H1 (cell line): ENCODE data around the gene RPTOR.

Source experiments
- CEBPB ChIP-seq: IDR thresholded peaks from 2 replicates; pipeline ENCODE4 v1.6.1; 2012; ENCODE audit warnings: low read depth, low read length
- EP300 ChIP-seq, 2 experiments: IDR thresholded peaks; 1 replicate in 1 of 2; 2 replicates in 1 of 2; pipeline ENCODE4 v1.6.1; 2011 to 2012; ENCODE audit warnings: low read depth in 2 of 2, low read length in 2 of 2, mild to moderate bottlenecking in 2 of 2, borderline replicate concordance in 1 of 2, inconsistent platforms in 1 of 2, moderate library complexity in 1 of 2
- EZH2 ChIP-seq: fragments of 200-600 bp; sonication (generic); IDR thresholded peaks from 2 replicates; pipeline ENCODE4 v1.7.1; 2012; ENCODE audit warnings: low read depth, mild to moderate bottlenecking, moderate library complexity, low read length, inconsistent platforms; ENCODE audit not compliant: severe bottlenecking
- JUN ChIP-seq: IDR thresholded peaks from 2 replicates; pipeline ENCODE4 v1.6.1; 2011; ENCODE audit warnings: low read depth, mild to moderate bottlenecking, improper control_type of control experiment, low read length
- KDM1A ChIP-seq: fragments of 200-600, 300-600 bp; sonication (generic); IDR thresholded peaks from 2 replicates; pipeline ENCODE4 v1.7.1; 2016; ENCODE audit warnings: mild to moderate bottlenecking, low read length, borderline replicate concordance
- POLR2A ChIP-seq, 2 experiments: IDR thresholded peaks; 1 replicate in 1 of 2; 2 replicates in 1 of 2; pipeline ENCODE4 v1.6.1; 2011; ENCODE audit warnings: low read depth in 2 of 2, low read length in 2 of 2, mild to moderate bottlenecking in 2 of 2; ENCODE audit errors: control extremely low read depth in 1 of 2
- RAD21 ChIP-seq, 2 experiments: IDR thresholded peaks in 1 of 2; conservative IDR thresholded peaks in 1 of 2; 2 replicates each; pipeline ENCODE4 v1.6.1; 2011; ENCODE audit warnings: low read depth in 2 of 2, low read length in 2 of 2, improper control_type of control experiment in 1 of 2, inconsistent platforms in 1 of 2, mild to moderate bottlenecking in 1 of 2, moderate library complexity in 1 of 2
- SAP30 ChIP-seq: fragments of 300-600 bp; sonication (generic); IDR thresholded peaks from 2 replicates; pipeline ENCODE4 v1.7.1; 2012; ENCODE audit warnings: low read length, moderate library complexity, mild to moderate bottlenecking, inconsistent platforms; ENCODE audit not compliant: insufficient read depth, insufficient replicate concordance
- TAF1 ChIP-seq: IDR thresholded peaks from 2 replicates; pipeline ENCODE4 v1.6.1; 2011; ENCODE audit warnings: mild to moderate bottlenecking, low read depth, low read length
- TCF12 ChIP-seq: IDR thresholded peaks from 2 replicates; pipeline ENCODE4 v1.6.1; 2011; ENCODE audit warnings: low read depth, mild to moderate bottlenecking, low read length
- YY1 ChIP-seq: IDR thresholded peaks from 2 replicates; pipeline ENCODE4 v1.6.1; 2011; ENCODE audit warnings: low read depth, mild to moderate bottlenecking, low read length
- TF ChIP-seq, protein P1 (sequence below), 3 experiments: IDR thresholded peaks; 1 replicate in 2 of 3; 2 replicates in 1 of 3; pipeline versions ENCODE4 v1.5.1 to v1.6.1; 2011; ENCODE audit warnings: low read length in 3 of 3, mild to moderate bottlenecking in 3 of 3, inconsistent platforms in 2 of 3, low read depth in 1 of 3, moderate library complexity in 1 of 3; ENCODE audit not compliant: insufficient read depth in 1 of 3; ENCODE audit errors: control extremely low read depth in 1 of 3
- TF ChIP-seq, protein P2 (sequence below): fragments of 300-600 bp; sonication (generic); IDR thresholded peaks from 2 replicates; pipeline ENCODE4 v1.7.1; 2012; ENCODE audit warnings: low read length, moderate library complexity, mild to moderate bottlenecking, inconsistent platforms; ENCODE audit not compliant: insufficient replicate concordance

DNA sequence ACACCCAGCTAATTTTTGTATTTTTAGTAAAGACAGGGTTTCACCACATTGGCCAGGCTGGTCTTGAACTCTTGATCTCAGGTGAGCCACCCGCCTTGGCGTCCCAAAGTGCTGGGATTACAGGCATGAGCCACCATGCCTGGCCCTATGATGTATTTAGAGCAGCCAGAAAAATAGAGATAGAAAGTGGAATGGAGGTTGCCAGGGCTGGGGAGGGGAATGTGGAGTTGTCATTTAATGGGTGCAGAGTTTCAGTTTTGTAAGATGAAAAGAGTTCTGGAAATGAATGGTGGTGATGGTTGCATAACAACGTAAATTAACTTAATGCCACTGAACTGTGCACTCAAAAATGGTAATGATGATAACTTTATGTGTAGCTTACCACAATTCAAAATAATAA is 36.7 kb upstream of the RPTOR start:
- TF ChIP-seq, protein P1, sequence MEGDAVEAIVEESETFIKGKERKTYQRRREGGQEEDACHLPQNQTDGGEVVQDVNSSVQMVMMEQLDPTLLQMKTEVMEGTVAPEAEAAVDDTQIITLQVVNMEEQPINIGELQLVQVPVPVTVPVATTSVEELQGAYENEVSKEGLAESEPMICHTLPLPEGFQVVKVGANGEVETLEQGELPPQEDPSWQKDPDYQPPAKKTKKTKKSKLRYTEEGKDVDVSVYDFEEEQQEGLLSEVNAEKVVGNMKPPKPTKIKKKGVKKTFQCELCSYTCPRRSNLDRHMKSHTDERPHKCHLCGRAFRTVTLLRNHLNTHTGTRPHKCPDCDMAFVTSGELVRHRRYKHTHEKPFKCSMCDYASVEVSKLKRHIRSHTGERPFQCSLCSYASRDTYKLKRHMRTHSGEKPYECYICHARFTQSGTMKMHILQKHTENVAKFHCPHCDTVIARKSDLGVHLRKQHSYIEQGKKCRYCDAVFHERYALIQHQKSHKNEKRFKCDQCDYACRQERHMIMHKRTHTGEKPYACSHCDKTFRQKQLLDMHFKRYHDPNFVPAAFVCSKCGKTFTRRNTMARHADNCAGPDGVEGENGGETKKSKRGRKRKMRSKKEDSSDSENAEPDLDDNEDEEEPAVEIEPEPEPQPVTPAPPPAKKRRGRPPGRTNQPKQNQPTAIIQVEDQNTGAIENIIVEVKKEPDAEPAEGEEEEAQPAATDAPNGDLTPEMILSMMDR (IDR thresholded peaks at IDR 0.05; ENCODE audit: control extremely low read depth in 1 of 3, insufficient read depth in 1 of 3, low read depth in 1 of 3, low read length in 3 of 3): no peak
- TF ChIP-seq POLR2A (IDR thresholded peaks at IDR 0.05; ENCODE audit: control extremely low read depth in 1 of 2, low read depth in 2 of 2, low read length in 2 of 2) (no peak), SAP30 (no peak), EZH2 (no peak), YY1 (no peak), KDM1A (no peak), TCF12 (no peak), EP300 (IDR thresholded peaks at IDR 0.05; ENCODE audit: borderline replicate concordance in 1 of 2, low read depth in 2 of 2, low read length in 2 of 2) (no peak), JUN (no peak), RAD21 (IDR thresholded peaks at IDR 0.05 in 1 of 2, conservative IDR thresholded peaks at IDR 0.05 in 1 of 2; ENCODE audit: low read depth in 2 of 2, low read length in 2 of 2) (no peak), CEBPB (no peak), TAF1 (no peak)
- TF ChIP-seq, protein P2, sequence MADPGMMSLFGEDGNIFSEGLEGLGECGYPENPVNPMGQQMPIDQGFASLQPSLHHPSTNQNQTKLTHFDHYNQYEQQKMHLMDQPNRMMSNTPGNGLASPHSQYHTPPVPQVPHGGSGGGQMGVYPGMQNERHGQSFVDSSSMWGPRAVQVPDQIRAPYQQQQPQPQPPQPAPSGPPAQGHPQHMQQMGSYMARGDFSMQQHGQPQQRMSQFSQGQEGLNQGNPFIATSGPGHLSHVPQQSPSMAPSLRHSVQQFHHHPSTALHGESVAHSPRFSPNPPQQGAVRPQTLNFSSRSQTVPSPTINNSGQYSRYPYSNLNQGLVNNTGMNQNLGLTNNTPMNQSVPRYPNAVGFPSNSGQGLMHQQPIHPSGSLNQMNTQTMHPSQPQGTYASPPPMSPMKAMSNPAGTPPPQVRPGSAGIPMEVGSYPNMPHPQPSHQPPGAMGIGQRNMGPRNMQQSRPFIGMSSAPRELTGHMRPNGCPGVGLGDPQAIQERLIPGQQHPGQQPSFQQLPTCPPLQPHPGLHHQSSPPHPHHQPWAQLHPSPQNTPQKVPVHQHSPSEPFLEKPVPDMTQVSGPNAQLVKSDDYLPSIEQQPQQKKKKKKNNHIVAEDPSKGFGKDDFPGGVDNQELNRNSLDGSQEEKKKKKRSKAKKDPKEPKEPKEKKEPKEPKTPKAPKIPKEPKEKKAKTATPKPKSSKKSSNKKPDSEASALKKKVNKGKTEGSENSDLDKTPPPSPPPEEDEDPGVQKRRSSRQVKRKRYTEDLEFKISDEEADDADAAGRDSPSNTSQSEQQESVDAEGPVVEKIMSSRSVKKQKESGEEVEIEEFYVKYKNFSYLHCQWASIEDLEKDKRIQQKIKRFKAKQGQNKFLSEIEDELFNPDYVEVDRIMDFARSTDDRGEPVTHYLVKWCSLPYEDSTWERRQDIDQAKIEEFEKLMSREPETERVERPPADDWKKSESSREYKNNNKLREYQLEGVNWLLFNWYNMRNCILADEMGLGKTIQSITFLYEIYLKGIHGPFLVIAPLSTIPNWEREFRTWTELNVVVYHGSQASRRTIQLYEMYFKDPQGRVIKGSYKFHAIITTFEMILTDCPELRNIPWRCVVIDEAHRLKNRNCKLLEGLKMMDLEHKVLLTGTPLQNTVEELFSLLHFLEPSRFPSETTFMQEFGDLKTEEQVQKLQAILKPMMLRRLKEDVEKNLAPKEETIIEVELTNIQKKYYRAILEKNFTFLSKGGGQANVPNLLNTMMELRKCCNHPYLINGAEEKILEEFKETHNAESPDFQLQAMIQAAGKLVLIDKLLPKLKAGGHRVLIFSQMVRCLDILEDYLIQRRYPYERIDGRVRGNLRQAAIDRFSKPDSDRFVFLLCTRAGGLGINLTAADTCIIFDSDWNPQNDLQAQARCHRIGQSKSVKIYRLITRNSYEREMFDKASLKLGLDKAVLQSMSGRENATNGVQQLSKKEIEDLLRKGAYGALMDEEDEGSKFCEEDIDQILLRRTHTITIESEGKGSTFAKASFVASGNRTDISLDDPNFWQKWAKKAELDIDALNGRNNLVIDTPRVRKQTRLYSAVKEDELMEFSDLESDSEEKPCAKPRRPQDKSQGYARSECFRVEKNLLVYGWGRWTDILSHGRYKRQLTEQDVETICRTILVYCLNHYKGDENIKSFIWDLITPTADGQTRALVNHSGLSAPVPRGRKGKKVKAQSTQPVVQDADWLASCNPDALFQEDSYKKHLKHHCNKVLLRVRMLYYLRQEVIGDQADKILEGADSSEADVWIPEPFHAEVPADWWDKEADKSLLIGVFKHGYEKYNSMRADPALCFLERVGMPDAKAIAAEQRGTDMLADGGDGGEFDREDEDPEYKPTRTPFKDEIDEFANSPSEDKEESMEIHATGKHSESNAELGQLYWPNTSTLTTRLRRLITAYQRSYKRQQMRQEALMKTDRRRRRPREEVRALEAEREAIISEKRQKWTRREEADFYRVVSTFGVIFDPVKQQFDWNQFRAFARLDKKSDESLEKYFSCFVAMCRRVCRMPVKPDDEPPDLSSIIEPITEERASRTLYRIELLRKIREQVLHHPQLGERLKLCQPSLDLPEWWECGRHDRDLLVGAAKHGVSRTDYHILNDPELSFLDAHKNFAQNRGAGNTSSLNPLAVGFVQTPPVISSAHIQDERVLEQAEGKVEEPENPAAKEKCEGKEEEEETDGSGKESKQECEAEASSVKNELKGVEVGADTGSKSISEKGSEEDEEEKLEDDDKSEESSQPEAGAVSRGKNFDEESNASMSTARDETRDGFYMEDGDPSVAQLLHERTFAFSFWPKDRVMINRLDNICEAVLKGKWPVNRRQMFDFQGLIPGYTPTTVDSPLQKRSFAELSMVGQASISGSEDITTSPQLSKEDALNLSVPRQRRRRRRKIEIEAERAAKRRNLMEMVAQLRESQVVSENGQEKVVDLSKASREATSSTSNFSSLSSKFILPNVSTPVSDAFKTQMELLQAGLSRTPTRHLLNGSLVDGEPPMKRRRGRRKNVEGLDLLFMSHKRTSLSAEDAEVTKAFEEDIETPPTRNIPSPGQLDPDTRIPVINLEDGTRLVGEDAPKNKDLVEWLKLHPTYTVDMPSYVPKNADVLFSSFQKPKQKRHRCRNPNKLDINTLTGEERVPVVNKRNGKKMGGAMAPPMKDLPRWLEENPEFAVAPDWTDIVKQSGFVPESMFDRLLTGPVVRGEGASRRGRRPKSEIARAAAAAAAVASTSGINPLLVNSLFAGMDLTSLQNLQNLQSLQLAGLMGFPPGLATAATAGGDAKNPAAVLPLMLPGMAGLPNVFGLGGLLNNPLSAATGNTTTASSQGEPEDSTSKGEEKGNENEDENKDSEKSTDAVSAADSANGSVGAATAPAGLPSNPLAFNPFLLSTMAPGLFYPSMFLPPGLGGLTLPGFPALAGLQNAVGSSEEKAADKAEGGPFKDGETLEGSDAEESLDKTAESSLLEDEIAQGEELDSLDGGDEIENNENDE: no peak
